GM23338 (cell line): ENCODE data around the gene ADH5. TPM values are rescaled to one million over a fixed set of nuclear protein-coding genes. Genes with fewer than 3 reads are reported as not detected.
"Not testable (repeated sequence)": the region's sequence is repeated elsewhere in the genome, so short reads cannot be mapped to it uniquely, and the experiment has no call there.

Experiments used
- ATAC-seq: fragments of 200-7000 bp; cut with Tn5 transposase; 3 replicates; pipeline ENCODE4 v1.9.1; 2020
- DNase-seq: peaks from one replicate; pipeline ENCODE4 v3.0.0-alpha.2; 2015; ENCODE audit warnings: low spot score
- H2AFZ ChIP-seq: fragments of 200-600 bp; sonication (generic); 2 replicates; pipeline ENCODE4 v1.8.0; 2016; ENCODE audit warnings: antibody characterized with exemption, mild to moderate bottlenecking, moderate library complexity
- H3F3A ChIP-seq: fragments of 200-600 bp; sonication (generic); replicated peaks from 2 replicates; pipeline ENCODE4 v1.8.0; 2017; ENCODE audit warnings: antibody characterized with exemption, mixed run types, low read depth
- H3K27ac ChIP-seq: fragments of 200-600 bp; sonication (generic); 2 replicates; pipeline ENCODE4 v1.6.1; 2016; ENCODE audit warnings: low read depth
- H3K27me3 ChIP-seq: fragments of 200-600 bp; sonication (generic); 2 replicates; pipeline ENCODE4 v1.8.0; 2016; ENCODE audit warnings: mild to moderate bottlenecking, mixed run types, moderate library complexity; ENCODE audit not compliant: insufficient read depth
- H3K36me3 ChIP-seq: fragments of 200-600 bp; sonication (generic); 2 replicates; pipeline ENCODE4 v1.8.0; 2016; ENCODE audit warnings: mild to moderate bottlenecking; ENCODE audit not compliant: insufficient read depth
- H3K4me1 ChIP-seq: fragments of 200-600 bp; sonication (generic); 2 replicates; pipeline ENCODE4 v1.8.0; 2016; ENCODE audit warnings: mild to moderate bottlenecking, moderate library complexity; ENCODE audit not compliant: insufficient read depth
- H3K4me2 ChIP-seq: fragments of 200-600 bp; sonication (generic); 2 replicates; pipeline ENCODE4 v1.7.1; 2017; ENCODE audit warnings: mixed run types
- H3K4me3 ChIP-seq: fragments of 200-600 bp; sonication (generic); 2 replicates; pipeline ENCODE4 v1.6.1; 2016; ENCODE audit warnings: mixed run types
- H3K79me2 ChIP-seq: fragments of 200-600 bp; sonication (generic); replicated peaks from 2 replicates; pipeline ENCODE4 v1.8.0; 2017; ENCODE audit warnings: mild to moderate bottlenecking; ENCODE audit not compliant: insufficient read depth
- H3K9me2 ChIP-seq: fragments of 200-600 bp; sonication (generic); 2 replicates; pipeline ENCODE4 v1.8.0; 2017; ENCODE audit not compliant: insufficient read depth
- H4K20me1 ChIP-seq: fragments of 200-600 bp; sonication (generic); replicated peaks from 2 replicates; pipeline ENCODE4 v1.8.0; 2017; ENCODE audit warnings: mild to moderate bottlenecking; ENCODE audit not compliant: insufficient read depth
- H3K27ac Mint-ChIP-seq: 2 replicates; pipeline ENCODE4 v1.8.0; 2020; ENCODE audit warnings: inconsistent platforms, mild to moderate bottlenecking, moderate library complexity, mixed read lengths
- H3K27me3 Mint-ChIP-seq: 3 replicates; pipeline ENCODE4 v1.8.0; 2022; ENCODE audit warnings: low read depth, mild to moderate bottlenecking, moderate library complexity, mixed read lengths, inconsistent platforms; ENCODE audit not compliant: insufficient read depth, poor library complexity
- H3K36me3 Mint-ChIP-seq: 3 replicates; pipeline ENCODE4 v1.8.0; 2021; ENCODE audit warnings: low read depth, mild to moderate bottlenecking, inconsistent platforms, moderate library complexity, mixed read lengths
- H3K4me1 Mint-ChIP-seq: 3 replicates; pipeline ENCODE4 v1.8.0; 2020; ENCODE audit warnings: mild to moderate bottlenecking, inconsistent platforms, mixed read lengths
- H3K4me3 Mint-ChIP-seq: 3 replicates; pipeline ENCODE4 v1.8.0; 2021; ENCODE audit warnings: moderate library complexity, mild to moderate bottlenecking, inconsistent platforms, mixed read lengths
- H3K9me3 Mint-ChIP-seq: 3 replicates; pipeline ENCODE4 v1.8.0; 2020; ENCODE audit warnings: moderate library complexity, mild to moderate bottlenecking, inconsistent platforms, mixed read lengths
- CTCF ChIP-seq, 2 experiments: fragments of 200-600 bp in 1 of 2; sonication (generic) in 1 of 2; conservative IDR thresholded peaks; 2 replicates each; pipeline versions ENCODE4 v1.5.1 to v1.6.1; 2016 to 2017; ENCODE audit warnings: antibody characterized with exemption in 2 of 2, low read depth in 2 of 2, mild to moderate bottlenecking in 2 of 2, moderate library complexity in 1 of 2
- ETS1 ChIP-seq: IDR thresholded peaks from 2 replicates; pipeline ENCODE4 v1.6.1; 2016; ENCODE audit warnings: antibody characterized with exemption
- POLR2AphosphoS5 ChIP-seq: IDR thresholded peaks from 2 replicates; pipeline ENCODE4 v1.6.1; 2016; ENCODE audit warnings: antibody characterized with exemption, low read depth
- REST ChIP-seq: IDR thresholded peaks from one replicate; pipeline ENCODE4 v1.6.1; 2018; ENCODE audit warnings: antibody characterized with exemption; ENCODE audit not compliant: unreplicated experiment
- ZNF114 ChIP-seq: fragments of 250-450 bp; sonication (Bioruptor Pico); IDR thresholded peaks from 2 replicates; pipeline ENCODE4 v1.5.0; 2020; ENCODE audit warnings: mild to moderate bottlenecking, moderate library complexity
- ZNF331 ChIP-seq: fragments of 250-450 bp; sonication (Bioruptor Pico); IDR thresholded peaks from 2 replicates; pipeline ENCODE4 v1.5.0; 2020; ENCODE audit warnings: low read depth, mild to moderate bottlenecking, moderate library complexity
- ZNF462 ChIP-seq: fragments of 250-450 bp; sonication (Bioruptor Pico); IDR thresholded peaks from 2 replicates; pipeline ENCODE4 v1.5.0; 2020; ENCODE audit warnings: mild to moderate bottlenecking, moderate library complexity
- polyA plus RNA-seq: library from polyadenylated mRNA; unstranded; fragments of >200 nt; fragmentation: Nextera tagmentation; extraction: Ambion mirVana; gene quantifications from 2 replicates; pipeline ENCODE4 v1.2.1, GENCODE V29; 2016
- total RNA-seq: library from RNA; depleted of rRNA; stranded (reverse); fragments of >200 nt; shearing (Covaris generic); gene quantifications from 2 replicates; pipeline ENCODE4 v1.2.3, GENCODE V29; 2014

ADH5 gene
- total and polyA plus RNA-seq, 2 experiments from 2014 or later = 224 to 250 TPM

GRCh38 chr4:99082192-99082591 is 6.4 kb downstream of the ADH5 start (continued):
- no peak for TF ChIP-seq ZNF462 (CRISPR knock-in tag)

- peaks cover 93% of the 10 kb centered on the region for H3K36me3 Mint-ChIP-seq
- H3K4me1 ChIP-seq, H3K9me2 ChIP-seq, H3F3A ChIP-seq, H3K27ac Mint-ChIP-seq, DNase-seq, H2AFZ ChIP-seq, ATAC-seq, H3K4me3 ChIP-seq, H3K27me3 Mint-ChIP-seq, H3K4me3 Mint-ChIP-seq, H3K9me3 Mint-ChIP-seq, H3K4me2 ChIP-seq, H3K27ac ChIP-seq, H3K27me3 ChIP-seq, H3K4me1 Mint-ChIP-seq: not testable (repeated sequence)
- H3K36me3 ChIP-seq = peaks cover 64% of the 10 kb centered on the region
- H4K20me1 ChIP-seq = peaks cover 11% of the 10 kb centered on the region
- peaks cover 76% of the 10 kb centered on the region for H3K79me2 ChIP-seq
Observed at GRCh38 chr4:99080869-99081268, 7.7 kb downstream of the ADH5 start.

- H2AFZ ChIP-seq = no peak overlapping the region
- no peaks in the 10 kb centered on the region for H3K27me3 ChIP-seq
- Mint-ChIP-seq H3K4me1 (no peaks in the 10 kb centered on the region), H3K27ac (no peak overlapping the region), H3K36me3 (peaks cover 93% of the 10 kb centered on the region), H3K4me3 (no peak overlapping the region), H3K9me3 (no peaks in the 10 kb centered on the region), H3K27me3 (no peaks in the 10 kb centered on the region)
- no peak overlapping the region for H3K27ac ChIP-seq
- no peaks in the 10 kb centered on the region for H3K4me1 ChIP-seq
- no peak overlapping the region for H3K4me2 ChIP-seq
- H3F3A ChIP-seq = no peaks in the 10 kb centered on the region
- H3K9me2 ChIP-seq = no peaks in the 10 kb centered on the region
- H3K36me3 ChIP-seq = peaks cover 71% of the 10 kb centered on the region
- peaks cover 65% of the 10 kb centered on the region for H3K79me2 ChIP-seq
- ATAC-seq (no peak), DNase-seq (no peak)
- H4K20me1 ChIP-seq = peaks cover 11% of the 10 kb centered on the region
- H3K4me3 ChIP-seq = no peak overlapping the region
- TF ChIP-seq CTCF (conservative IDR thresholded peaks at IDR 0.05; ENCODE audit: low read depth in 2 of 2) (no peak), ZNF114 (no peak), POLR2AphosphoS5 (no peak), REST (no peak), ETS1 (no peak), ZNF331 (CRISPR knock-in tag) (no peak)
Observed at GRCh38 chr4:99079625-99080295, 8.8 kb downstream of the ADH5 start.
